ENCODE results near the gene CLASRP.

The CLASRP gene

GRCh38 chr19:45020071-45020470 lies 18.8 kb upstream of the CLASRP start:
- no peak for DNase-seq (ENCODE audit: low read depth)

- DNase-seq (ENCODE audit: low read depth) = no peak
Observed at GRCh38 chr19:45021971-45022370, 16.9 kb upstream of the CLASRP start.

- no peak for DNase-seq (ENCODE audit: low read depth)
Observed at GRCh38 chr19:45023048-45023447, 15.8 kb upstream of the CLASRP start.

GRCh38 chr19:45025264-45025663 lies 13.6 kb upstream of the CLASRP start:
- no peak for DNase-seq (ENCODE audit: low read depth)

GRCh38 chr19:45027371-45027770 lies 11.5 kb upstream of the CLASRP start:
- DNase-seq (ENCODE audit: low read depth) = no peak

- no peak for DNase-seq (ENCODE audit: low read depth)
Observed at GRCh38 chr19:45030825-45031224, 8.0 kb upstream of the CLASRP start.

GRCh38 chr19:45032421-45032820 lies 6.4 kb upstream of the CLASRP start:
- DNase-seq (ENCODE audit: low read depth) = no peak

GRCh38 chr19:45035755-45036154 lies 3.1 kb upstream of the CLASRP start:
- no peak for DNase-seq (ENCODE audit: low read depth)

GRCh38 chr19:45037393-45038169 lies 1.3 kb upstream of the CLASRP start:
- no peak for DNase-seq (ENCODE audit: low read depth)

- no peak for DNase-seq (ENCODE audit: low read depth)
Observed at GRCh38 chr19:45040059-45040771, 1.4 kb downstream of the CLASRP start.

GRCh38 chr19:45041125-45041524 lies 2.3 kb downstream of the CLASRP start:
- DNase-seq (ENCODE audit: low read depth) = no peak

GRCh38 chr19:45045671-45046353 lies 7.0 kb downstream of the CLASRP start:
- no peak for DNase-seq (ENCODE audit: low read depth)

- no peak for DNase-seq (ENCODE audit: low read depth)
Observed at GRCh38 chr19:45046355-45046754, 7.5 kb downstream of the CLASRP start.

- no peak for DNase-seq (ENCODE audit: low read depth)
Observed at GRCh38 chr19:45047188-45047797, 8.4 kb downstream of the CLASRP start.

GRCh38 chr19:45049073-45049736 lies 10.4 kb downstream of the CLASRP start:
- DNase-seq (ENCODE audit: low read depth) = no peak

GRCh38 chr19:45050036-45050435 lies 11.2 kb downstream of the CLASRP start:
- no peak for DNase-seq (ENCODE audit: low read depth)

- no peak for DNase-seq (ENCODE audit: low read depth)
Observed at GRCh38 chr19:45051929-45052579, 13.2 kb downstream of the CLASRP start.

- DNase-seq (ENCODE audit: low read depth) = no peak
Observed at GRCh38 chr19:45056831-45057230, 18.0 kb downstream of the CLASRP start.

- DNase-seq (ENCODE audit: low read depth) = no peak
Observed at GRCh38 chr19:45057444-45057843, 18.6 kb downstream of the CLASRP start.

- no peak for DNase-seq (ENCODE audit: low read depth)
Observed at GRCh38 chr19:45058622-45059159, 19.8 kb downstream of the CLASRP start.

Data from activated T-cell treated with anti-CD3 and anti-CD28 coated beads for 48 hours (primary cell).